Measurements from ENCODE around the gene RPP14. TPM values are rescaled to one million over a fixed set of nuclear protein-coding genes. Genes with fewer than 3 reads are reported as not detected.

RPP14 gene
- total and polyA plus RNA-seq, 4 donors, result 5.8 to 13.8 (median 10.4) TPM

GRCh38 chr3:58298190-58298589 lies 7.9 kb upstream of the RPP14 start:
- intact Hi-C loops (cut with DNase I), result loop anchor here in 1 of 2 donors (5.0 kb wide), 1 partner anchor 111 kb away; no protein-coding TSS in a partner anchor
- no peak for DNase-seq
- ATAC-seq (ENCODE audit: low FRiP score), result no peak
- no peaks in the 10 kb centered on the region for H3K27me3 ChIP-seq (ENCODE audit: control insufficient read depth in 1 of 2, insufficient read depth in 2 of 2, low read length in 1 of 2)
- no peaks in the 10 kb centered on the region for H3K4me1 ChIP-seq (ENCODE audit: control insufficient read depth in 1 of 2, insufficient read depth in 2 of 2, low read length in 2 of 2)
- no peaks in the 10 kb centered on the region for H3K9me3 ChIP-seq (ENCODE audit: control insufficient read depth, low read length)
- H3K27ac ChIP-seq (ENCODE audit: low read depth in 1 of 2, low read length in 2 of 2), result no peak overlapping the region
- 75 to 77% methylated on average over 3 of the region's 3 CpGs for WGBS, 2 donors
- H3K4me3 ChIP-seq (ENCODE audit: low read length in 2 of 2), result no peak overlapping the region
- H3K36me3 ChIP-seq (ENCODE audit: control insufficient read depth in 1 of 2, insufficient read depth in 2 of 2, low read length in 1 of 2), result no peaks in the 10 kb centered on the region

GRCh38 chr3:58299075-58299474 lies 7.0 kb upstream of the RPP14 start:
- Histone ChIP-seq H3K9me3 (ENCODE audit: control insufficient read depth, low read length) (no peaks in the 10 kb centered on the region), H3K36me3 (ENCODE audit: control insufficient read depth in 1 of 2, insufficient read depth in 2 of 2, low read length in 1 of 2) (no peaks in the 10 kb centered on the region), H3K4me1 (ENCODE audit: control insufficient read depth in 1 of 2, insufficient read depth in 2 of 2, low read length in 2 of 2) (no peaks in the 10 kb centered on the region), H3K27ac (ENCODE audit: low read depth in 1 of 2, low read length in 2 of 2) (no peak overlapping the region), H3K4me3 (ENCODE audit: low read length in 2 of 2) (no peak overlapping the region), H3K27me3 (ENCODE audit: control insufficient read depth in 1 of 2, insufficient read depth in 2 of 2, low read length in 1 of 2) (no peaks in the 10 kb centered on the region)
- DNase-seq (no peak), ATAC-seq (ENCODE audit: low FRiP score) (no peak)
- 60 to 66% methylated on average over 2 of the region's 2 CpGs for WGBS, 2 donors
- intact Hi-C loops (cut with DNase I), result loop anchor here in 1 of 2 donors (5.0 kb wide), 1 partner anchor 112 kb away; no protein-coding TSS in a partner anchor

- H3K9me3 ChIP-seq (ENCODE audit: control insufficient read depth, low read length), result no peaks in the 10 kb centered on the region
- no peak for DNase-seq
- ATAC-seq (ENCODE audit: low FRiP score), result no peak
- intact Hi-C loops (cut with DNase I), result loop anchor here (5.0 kb wide), 1 partner anchor 113 kb away; no protein-coding TSS in a partner anchor
- no peak overlapping the region for H3K27ac ChIP-seq (ENCODE audit: low read depth in 1 of 2, low read length in 2 of 2)
- no peaks in the 10 kb centered on the region for H3K4me1 ChIP-seq (ENCODE audit: control insufficient read depth in 1 of 2, insufficient read depth in 2 of 2, low read length in 2 of 2)
- no peaks in the 10 kb centered on the region for H3K27me3 ChIP-seq (ENCODE audit: control insufficient read depth in 1 of 2, insufficient read depth in 2 of 2, low read length in 1 of 2)
- 12 to 13% methylated on average over 8 of the region's 8 CpGs for WGBS, 2 donors
- no peak overlapping the region for H3K4me3 ChIP-seq (ENCODE audit: low read length in 2 of 2)
- no peaks in the 10 kb centered on the region for H3K36me3 ChIP-seq (ENCODE audit: control insufficient read depth in 1 of 2, insufficient read depth in 2 of 2, low read length in 1 of 2)
Observed at GRCh38 chr3:58299839-58300516, 6.1 kb upstream of the RPP14 start.

GRCh38 chr3:58307639-58308215 lies 1.7 kb downstream of the RPP14 start:
- peaks cover 0 to 5% of the 10 kb centered on the region in 2 donors for H3K36me3 ChIP-seq (ENCODE audit: control insufficient read depth in 1 of 2, insufficient read depth in 2 of 2, low read length in 1 of 2)
- 31 to 36% methylated on average over 10 of the region's 10 CpGs for WGBS, 2 donors
- no peak overlapping the region for H3K27ac ChIP-seq (ENCODE audit: low read depth in 1 of 2, low read length in 2 of 2)
- intact Hi-C loops (cut with DNase I), result loop anchor here in 1 of 2 donors (5.0 kb wide), 2 partner anchors 70 to 185 kb away; partner anchors contain the start of genes ABHD6 and KCTD6
- peak overlapping the region in 1 of 2 donors; percentile 83 for H3K4me3 ChIP-seq (ENCODE audit: low read length in 2 of 2)
- H3K4me1 ChIP-seq (ENCODE audit: control insufficient read depth in 1 of 2, insufficient read depth in 2 of 2, low read length in 2 of 2), result peaks cover 3% of the 10 kb centered on the region in 2 donors
- DNase-seq, result no peak
- no peak for ATAC-seq (ENCODE audit: low FRiP score)
- no peaks in the 10 kb centered on the region for H3K9me3 ChIP-seq (ENCODE audit: control insufficient read depth, low read length)
- no peaks in the 10 kb centered on the region for H3K27me3 ChIP-seq (ENCODE audit: control insufficient read depth in 1 of 2, insufficient read depth in 2 of 2, low read length in 1 of 2)

GRCh38 chr3:58308728-58309127 lies 2.7 kb downstream of the RPP14 start:
- 20 to 22% methylated on average over 1 of the region's 1 CpG for WGBS, 2 donors
- Histone ChIP-seq H3K36me3 (ENCODE audit: control insufficient read depth in 1 of 2, insufficient read depth in 2 of 2, low read length in 1 of 2) (peaks cover 0 to 5% of the 10 kb centered on the region in 2 donors), H3K27me3 (ENCODE audit: control insufficient read depth in 1 of 2, insufficient read depth in 2 of 2, low read length in 1 of 2) (no peaks in the 10 kb centered on the region), H3K4me1 (ENCODE audit: control insufficient read depth in 1 of 2, insufficient read depth in 2 of 2, low read length in 2 of 2) (peaks cover 3% of the 10 kb centered on the region in 2 donors), H3K9me3 (ENCODE audit: control insufficient read depth, low read length) (no peaks in the 10 kb centered on the region), H3K27ac (ENCODE audit: low read depth in 1 of 2, low read length in 2 of 2) (no peak overlapping the region), H3K4me3 (ENCODE audit: low read length in 2 of 2) (no peak overlapping the region)
- no peak for ATAC-seq (ENCODE audit: low FRiP score)
- intact Hi-C loops (cut with DNase I), result loop anchor here in 1 of 2 donors (5.0 kb wide), 2 partner anchors 71 to 184 kb away; partner anchors contain the start of genes ABHD6 and KCTD6
- DNase-seq, result no peak

- Histone ChIP-seq H3K27ac (ENCODE audit: low read depth in 1 of 2, low read length in 2 of 2) (no peak overlapping the region), H3K4me1 (ENCODE audit: control insufficient read depth in 1 of 2, insufficient read depth in 2 of 2, low read length in 2 of 2) (no peaks in the 10 kb centered on the region), H3K9me3 (ENCODE audit: control insufficient read depth, low read length) (no peaks in the 10 kb centered on the region), H3K36me3 (ENCODE audit: control insufficient read depth in 1 of 2, insufficient read depth in 2 of 2, low read length in 1 of 2) (peaks cover 8 to 11% of the 10 kb centered on the region in 2 donors), H3K4me3 (ENCODE audit: low read length in 2 of 2) (no peak overlapping the region), H3K27me3 (ENCODE audit: control insufficient read depth in 1 of 2, insufficient read depth in 2 of 2, low read length in 1 of 2) (no peaks in the 10 kb centered on the region)
- intact Hi-C loops (cut with DNase I), result no loop called here
- 79 to 84% methylated on average over 2 of the region's 2 CpGs for WGBS, 2 donors
- ATAC-seq (ENCODE audit: low FRiP score) (no peak), DNase-seq (no peak)
Observed at GRCh38 chr3:58317811-58318210, 11.8 kb downstream of the RPP14 start.

GRCh38 chr3:58321791-58322190 lies 15.7 kb downstream of the RPP14 start:
- Histone ChIP-seq H3K4me3 (ENCODE audit: low read length in 2 of 2) (no peak overlapping the region), H3K9me3 (ENCODE audit: control insufficient read depth, low read length) (no peaks in the 10 kb centered on the region), H3K27me3 (ENCODE audit: control insufficient read depth in 1 of 2, insufficient read depth in 2 of 2, low read length in 1 of 2) (no peaks in the 10 kb centered on the region), H3K4me1 (ENCODE audit: control insufficient read depth in 1 of 2, insufficient read depth in 2 of 2, low read length in 2 of 2) (no peaks in the 10 kb centered on the region), H3K36me3 (ENCODE audit: control insufficient read depth in 1 of 2, insufficient read depth in 2 of 2, low read length in 1 of 2) (peaks cover 8% of the 10 kb centered on the region in 2 donors), H3K27ac (ENCODE audit: low read depth in 1 of 2, low read length in 2 of 2) (no peak overlapping the region)
- ATAC-seq (ENCODE audit: low FRiP score) (no peak), DNase-seq (no peak)
- WGBS, 2 donors, result 83 to 89% methylated on average over 7 of the region's 7 CpGs
- intact Hi-C loops (cut with DNase I), result loop anchor here (5.0 kb wide), 2 partner anchors 96 to 211 kb away; no protein-coding TSS in a partner anchor

GRCh38 chr3:58322793-58323192 lies 16.7 kb downstream of the RPP14 start:
- H3K36me3 ChIP-seq (ENCODE audit: control insufficient read depth in 1 of 2, insufficient read depth in 2 of 2, low read length in 1 of 2), result peaks cover under 1 to 4% of the 10 kb centered on the region in 2 donors
- DNase-seq, result no peak
- no peaks in the 10 kb centered on the region for H3K9me3 ChIP-seq (ENCODE audit: control insufficient read depth, low read length)
- H3K4me1 ChIP-seq (ENCODE audit: control insufficient read depth in 1 of 2, insufficient read depth in 2 of 2, low read length in 2 of 2), result no peaks in the 10 kb centered on the region
- ATAC-seq (ENCODE audit: low FRiP score), result no peak
- no peak overlapping the region for H3K4me3 ChIP-seq (ENCODE audit: low read length in 2 of 2)
- no peak overlapping the region for H3K27ac ChIP-seq (ENCODE audit: low read depth in 1 of 2, low read length in 2 of 2)
- 56 to 65% methylated on average over 1 of the region's 1 CpG for WGBS, 2 donors
- intact Hi-C loops (cut with DNase I), result loop anchor here (5.0 kb wide), 2 partner anchors 95 to 210 kb away; no protein-coding TSS in a partner anchor
- H3K27me3 ChIP-seq (ENCODE audit: control insufficient read depth in 1 of 2, insufficient read depth in 2 of 2, low read length in 1 of 2), result no peaks in the 10 kb centered on the region

All from aorta (tissue), 5 donors.